ENCODE measurements around the gene TOX3. TPM values are rescaled to one million over a fixed set of nuclear protein-coding genes. Genes with fewer than 3 reads are reported as not detected.

The TOX3 gene
- total and polyA plus RNA-seq, 2 of the 13 experiments (the other 11 are each of a cell fraction or from before 2014, with no cell fraction given), result 14.5 to 98.6 TPM

DNA sequence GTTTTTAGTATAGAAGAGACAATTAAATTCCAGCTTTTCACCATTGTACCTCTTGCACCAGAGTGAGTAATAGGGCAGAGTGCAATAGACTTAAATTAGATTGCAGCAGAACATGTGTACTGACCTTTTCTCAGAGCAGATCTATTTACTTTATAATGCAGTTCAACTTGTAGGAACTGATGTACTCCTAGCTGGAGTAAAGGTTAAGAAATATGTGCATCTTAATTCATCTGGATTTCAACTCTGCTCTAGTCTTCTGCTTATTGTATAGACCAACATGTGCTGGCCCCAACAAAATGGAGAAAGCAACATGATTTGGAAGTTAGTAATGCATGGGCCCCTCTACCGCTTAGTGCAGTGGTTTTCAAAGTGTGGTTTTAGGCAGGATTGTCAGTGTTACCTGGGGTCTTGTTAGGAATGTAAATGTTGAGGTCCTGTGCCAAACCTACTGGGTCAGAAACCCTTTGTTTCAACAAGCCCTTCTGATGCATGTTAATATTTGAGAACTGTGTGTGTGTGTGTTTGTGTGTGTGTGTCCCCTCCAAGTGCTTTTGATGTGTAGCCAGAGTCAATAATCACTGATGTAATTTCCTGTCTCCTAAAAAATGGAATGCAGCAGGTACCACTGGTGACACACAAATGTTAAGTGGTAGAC is 138.6 kb downstream of the TOX3 start (continued):
- TF ChIP-seq, protein P1, sequence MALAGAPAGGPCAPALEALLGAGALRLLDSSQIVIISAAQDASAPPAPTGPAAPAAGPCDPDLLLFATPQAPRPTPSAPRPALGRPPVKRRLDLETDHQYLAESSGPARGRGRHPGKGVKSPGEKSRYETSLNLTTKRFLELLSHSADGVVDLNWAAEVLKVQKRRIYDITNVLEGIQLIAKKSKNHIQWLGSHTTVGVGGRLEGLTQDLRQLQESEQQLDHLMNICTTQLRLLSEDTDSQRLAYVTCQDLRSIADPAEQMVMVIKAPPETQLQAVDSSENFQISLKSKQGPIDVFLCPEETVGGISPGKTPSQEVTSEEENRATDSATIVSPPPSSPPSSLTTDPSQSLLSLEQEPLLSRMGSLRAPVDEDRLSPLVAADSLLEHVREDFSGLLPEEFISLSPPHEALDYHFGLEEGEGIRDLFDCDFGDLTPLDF (CRISPR knock-in tag; IDR thresholded peaks at IDR 0.05), result no peak
- TF ChIP-seq FOSL2 (CRISPR knock-in tag; IDR thresholded peaks at IDR 0.05), result peak; percentile 85
- TF ChIP-seq, protein P2, sequence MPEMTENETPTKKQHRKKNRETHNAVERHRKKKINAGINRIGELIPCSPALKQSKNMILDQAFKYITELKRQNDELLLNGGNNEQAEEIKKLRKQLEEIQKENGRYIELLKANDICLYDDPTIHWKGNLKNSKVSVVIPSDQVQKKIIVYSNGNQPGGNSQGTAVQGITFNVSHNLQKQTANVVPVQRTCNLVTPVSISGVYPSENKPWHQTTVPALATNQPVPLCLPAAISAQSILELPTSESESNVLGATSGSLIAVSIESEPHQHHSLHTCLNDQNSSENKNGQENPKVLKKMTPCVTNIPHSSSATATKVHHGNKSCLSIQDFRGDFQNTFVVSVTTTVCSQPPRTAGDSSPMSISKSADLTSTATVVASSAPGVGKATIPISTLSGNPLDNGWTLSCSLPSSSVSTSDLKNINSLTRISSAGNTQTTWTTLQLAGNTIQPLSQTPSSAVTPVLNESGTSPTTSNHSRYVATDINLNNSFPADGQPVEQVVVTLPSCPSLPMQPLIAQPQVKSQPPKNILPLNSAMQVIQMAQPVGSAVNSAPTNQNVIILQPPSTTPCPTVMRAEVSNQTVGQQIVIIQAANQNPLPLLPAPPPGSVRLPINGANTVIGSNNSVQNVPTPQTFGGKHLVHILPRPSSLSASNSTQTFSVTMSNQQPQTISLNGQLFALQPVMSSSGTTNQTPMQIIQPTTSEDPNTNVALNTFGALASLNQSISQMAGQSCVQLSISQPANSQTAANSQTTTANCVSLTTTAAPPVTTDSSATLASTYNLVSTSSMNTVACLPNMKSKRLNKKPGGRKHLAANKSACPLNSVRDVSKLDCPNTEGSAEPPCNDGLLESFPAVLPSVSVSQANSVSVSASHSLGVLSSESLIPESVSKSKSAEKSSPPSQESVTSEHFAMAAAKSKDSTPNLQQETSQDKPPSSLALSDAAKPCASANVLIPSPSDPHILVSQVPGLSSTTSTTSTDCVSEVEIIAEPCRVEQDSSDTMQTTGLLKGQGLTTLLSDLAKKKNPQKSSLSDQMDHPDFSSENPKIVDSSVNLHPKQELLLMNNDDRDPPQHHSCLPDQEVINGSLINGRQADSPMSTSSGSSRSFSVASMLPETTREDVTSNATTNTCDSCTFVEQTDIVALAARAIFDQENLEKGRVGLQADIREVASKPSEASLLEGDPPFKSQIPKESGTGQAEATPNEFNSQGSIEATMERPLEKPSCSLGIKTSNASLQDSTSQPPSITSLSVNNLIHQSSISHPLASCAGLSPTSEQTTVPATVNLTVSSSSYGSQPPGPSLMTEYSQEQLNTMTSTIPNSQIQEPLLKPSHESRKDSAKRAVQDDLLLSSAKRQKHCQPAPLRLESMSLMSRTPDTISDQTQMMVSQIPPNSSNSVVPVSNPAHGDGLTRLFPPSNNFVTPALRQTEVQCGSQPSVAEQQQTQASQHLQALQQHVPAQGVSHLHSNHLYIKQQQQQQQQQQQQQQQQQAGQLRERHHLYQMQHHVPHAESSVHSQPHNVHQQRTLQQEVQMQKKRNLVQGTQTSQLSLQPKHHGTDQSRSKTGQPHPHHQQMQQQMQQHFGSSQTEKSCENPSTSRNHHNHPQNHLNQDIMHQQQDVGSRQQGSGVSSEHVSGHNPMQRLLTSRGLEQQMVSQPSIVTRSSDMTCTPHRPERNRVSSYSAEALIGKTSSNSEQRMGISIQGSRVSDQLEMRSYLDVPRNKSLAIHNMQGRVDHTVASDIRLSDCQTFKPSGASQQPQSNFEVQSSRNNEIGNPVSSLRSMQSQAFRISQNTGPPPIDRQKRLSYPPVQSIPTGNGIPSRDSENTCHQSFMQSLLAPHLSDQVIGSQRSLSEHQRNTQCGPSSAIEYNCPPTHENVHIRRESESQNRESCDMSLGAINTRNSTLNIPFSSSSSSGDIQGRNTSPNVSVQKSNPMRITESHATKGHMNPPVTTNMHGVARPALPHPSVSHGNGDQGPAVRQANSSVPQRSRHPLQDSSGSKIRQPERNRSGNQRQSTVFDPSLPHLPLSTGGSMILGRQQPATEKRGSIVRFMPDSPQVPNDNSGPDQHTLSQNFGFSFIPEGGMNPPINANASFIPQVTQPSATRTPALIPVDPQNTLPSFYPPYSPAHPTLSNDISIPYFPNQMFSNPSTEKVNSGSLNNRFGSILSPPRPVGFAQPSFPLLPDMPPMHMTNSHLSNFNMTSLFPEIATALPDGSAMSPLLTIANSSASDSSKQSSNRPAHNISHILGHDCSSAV (CRISPR knock-in tag; IDR thresholded peaks at IDR 0.05; ENCODE audit: borderline replicate concordance), result 0 out of 2 replicates have a peak, but pooled peaks have one; percentile 61
- no peak for TF ChIP-seq KLF13 (CRISPR knock-in tag; IDR thresholded peaks at IDR 0.05)
- peak; percentile 99 for TF ChIP-seq SALL1 (CRISPR knock-in tag; IDR thresholded peaks at IDR 0.05)
- peak; percentile 93 for TF ChIP-seq SOX13 (IDR thresholded peaks at IDR 0.05)
- peak in 1 of 2 experiments; percentile 97; a peak in 2 of 4 replicates for TF ChIP-seq SOX13 (CRISPR knock-in tag; conservative IDR thresholded peaks at IDR 0.05 in 1 of 2, IDR thresholded peaks at IDR 0.05 in 1 of 2)
- peak; percentile 99 for TF ChIP-seq TARDBP (CRISPR knock-in tag; IDR thresholded peaks at IDR 0.05)
- TF ChIP-seq PHF20 (CRISPR knock-in tag; IDR thresholded peaks at IDR 0.05), result no peak
- TF ChIP-seq, protein P3, sequence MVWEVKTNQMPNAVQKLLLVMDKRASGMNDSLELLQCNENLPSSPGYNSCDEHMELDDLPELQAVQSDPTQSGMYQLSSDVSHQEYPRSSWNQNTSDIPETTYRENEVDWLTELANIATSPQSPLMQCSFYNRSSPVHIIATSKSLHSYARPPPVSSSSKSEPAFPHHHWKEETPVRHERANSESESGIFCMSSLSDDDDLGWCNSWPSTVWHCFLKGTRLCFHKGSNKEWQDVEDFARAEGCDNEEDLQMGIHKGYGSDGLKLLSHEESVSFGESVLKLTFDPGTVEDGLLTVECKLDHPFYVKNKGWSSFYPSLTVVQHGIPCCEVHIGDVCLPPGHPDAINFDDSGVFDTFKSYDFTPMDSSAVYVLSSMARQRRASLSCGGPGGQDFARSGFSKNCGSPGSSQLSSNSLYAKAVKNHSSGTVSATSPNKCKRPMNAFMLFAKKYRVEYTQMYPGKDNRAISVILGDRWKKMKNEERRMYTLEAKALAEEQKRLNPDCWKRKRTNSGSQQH (CRISPR knock-in tag; IDR thresholded peaks at IDR 0.05; ENCODE audit: low read depth), result peak; percentile 71; the same call in 1 of the 2 replicates
- TF ChIP-seq ZSCAN31 (CRISPR knock-in tag; IDR thresholded peaks at IDR 0.05; ENCODE audit: low read depth), result no peak
- TF ChIP-seq, protein P4, sequence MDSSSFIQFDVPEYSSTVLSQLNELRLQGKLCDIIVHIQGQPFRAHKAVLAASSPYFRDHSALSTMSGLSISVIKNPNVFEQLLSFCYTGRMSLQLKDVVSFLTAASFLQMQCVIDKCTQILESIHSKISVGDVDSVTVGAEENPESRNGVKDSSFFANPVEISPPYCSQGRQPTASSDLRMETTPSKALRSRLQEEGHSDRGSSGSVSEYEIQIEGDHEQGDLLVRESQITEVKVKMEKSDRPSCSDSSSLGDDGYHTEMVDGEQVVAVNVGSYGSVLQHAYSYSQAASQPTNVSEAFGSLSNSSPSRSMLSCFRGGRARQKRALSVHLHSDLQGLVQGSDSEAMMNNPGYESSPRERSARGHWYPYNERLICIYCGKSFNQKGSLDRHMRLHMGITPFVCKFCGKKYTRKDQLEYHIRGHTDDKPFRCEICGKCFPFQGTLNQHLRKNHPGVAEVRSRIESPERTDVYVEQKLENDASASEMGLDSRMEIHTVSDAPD (CRISPR knock-in tag; IDR thresholded peaks at IDR 0.05), result peak; percentile 91; the same call in 1 of the 2 replicates
- TF ChIP-seq SCMH1 (CRISPR knock-in tag; IDR thresholded peaks at IDR 0.05; ENCODE audit: borderline replicate concordance), result no peak
- TF ChIP-seq, protein P5, sequence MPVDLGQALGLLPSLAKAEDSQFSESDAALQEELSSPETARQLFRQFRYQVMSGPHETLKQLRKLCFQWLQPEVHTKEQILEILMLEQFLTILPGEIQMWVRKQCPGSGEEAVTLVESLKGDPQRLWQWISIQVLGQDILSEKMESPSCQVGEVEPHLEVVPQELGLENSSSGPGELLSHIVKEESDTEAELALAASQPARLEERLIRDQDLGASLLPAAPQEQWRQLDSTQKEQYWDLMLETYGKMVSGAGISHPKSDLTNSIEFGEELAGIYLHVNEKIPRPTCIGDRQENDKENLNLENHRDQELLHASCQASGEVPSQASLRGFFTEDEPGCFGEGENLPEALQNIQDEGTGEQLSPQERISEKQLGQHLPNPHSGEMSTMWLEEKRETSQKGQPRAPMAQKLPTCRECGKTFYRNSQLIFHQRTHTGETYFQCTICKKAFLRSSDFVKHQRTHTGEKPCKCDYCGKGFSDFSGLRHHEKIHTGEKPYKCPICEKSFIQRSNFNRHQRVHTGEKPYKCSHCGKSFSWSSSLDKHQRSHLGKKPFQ (CRISPR knock-in tag; IDR thresholded peaks at IDR 0.05; ENCODE audit: insufficient replicate concordance), result peak; percentile 62
